ENCODE data around the gene WNT6.

WNT6 gene

GRCh38 chr2:218887079-218887478 lies 27.5 kb downstream of the WNT6 start:
- Histone ChIP-seq H3K9me3 (replicated peaks in 1 of 11) (no peaks in the 10 kb centered on the region), H3K4me1 (peaks cover 0 to 68% (median 44%) of the 10 kb centered on the region in 10 experiments; a peak in 17 of 20 replicates), H3K36me3 (no peaks in the 10 kb centered on the region), H3K9ac (0 out of 22 replicates have a peak overlapping the region, but pooled peaks of 1 of the 11 experiments have one; percentile 23), H3K4me3 (no peak overlapping the region), H3K27me3 (peaks cover 31 to 55% (median 34%) of the 10 kb centered on the region in 11 experiments), H3K27ac (no peak overlapping the region), H3K4me2 (peak overlapping the region in 8 of 11 experiments; percentile 15 to 66 (median 56); a peak in 12 of 22 replicates), H4K20me1 (peaks cover 0 to 60% (median 23%) of the 10 kb centered on the region in 11 experiments; a peak in 17 of 22 replicates)
- no peak for TF ChIP-seq Cebpa-rat (IDR thresholded peaks at IDR 0.05)

DNA sequence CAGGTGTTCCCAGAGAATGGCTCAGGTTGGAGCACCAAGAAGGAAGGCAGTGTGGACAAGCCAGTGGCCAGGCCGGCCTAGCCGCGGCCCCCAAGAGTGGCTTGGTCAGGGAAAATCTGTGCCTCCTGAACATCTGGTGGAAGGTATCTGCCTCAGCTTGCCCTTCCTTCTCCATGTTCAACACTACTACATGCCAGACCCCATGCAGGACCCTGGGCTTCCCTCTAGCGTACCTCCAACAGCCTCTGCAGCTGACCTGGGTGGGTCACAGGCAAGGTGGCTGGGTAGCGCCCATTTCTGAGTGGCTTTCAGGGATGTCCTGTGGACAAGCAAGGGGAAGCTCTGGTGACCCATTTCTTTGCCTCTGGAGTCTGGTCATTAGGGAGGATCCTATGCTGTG lies 28.7 kb downstream of the WNT6 start:
- Histone ChIP-seq H3K9me3 (replicated peaks in 1 of 11) (no peaks in the 10 kb centered on the region), H3K27ac (no peak overlapping the region), H3K4me1 (peaks cover 9 to 69% (median 45%) of the 10 kb centered on the region in 10 experiments), H3K36me3 (no peaks in the 10 kb centered on the region), H3K4me3 (no peak overlapping the region), H4K20me1 (peaks cover 0 to 60% (median 20%) of the 10 kb centered on the region in 11 experiments; a peak in 15 of 22 replicates), H3K9ac (no peak overlapping the region), H3K27me3 (peaks cover 18 to 55% (median 22%) of the 10 kb centered on the region in 11 experiments), H3K4me2 (no peak overlapping the region; a peak in 1 of 22 replicates)
- TF ChIP-seq Cebpa-rat (IDR thresholded peaks at IDR 0.05), result no peak

- peaks cover 15 to 72% (median 53%) of the 10 kb centered on the region in 10 experiments for H3K4me1 ChIP-seq
- H3K27me3 ChIP-seq, result peaks cover 5 to 57% (median 21%) of the 10 kb centered on the region in 11 experiments
- H3K9ac ChIP-seq, result no peak overlapping the region
- peaks cover 0 to 67% (median 25%) of the 10 kb centered on the region in 11 experiments; a peak in 15 of 22 replicates for H4K20me1 ChIP-seq
- H3K36me3 ChIP-seq, result no peaks in the 10 kb centered on the region
- H3K4me3 ChIP-seq, result no peak overlapping the region
- H3K9me3 ChIP-seq (replicated peaks in 1 of 11), result no peaks in the 10 kb centered on the region
- H3K27ac ChIP-seq, result no peak overlapping the region
- no peak for TF ChIP-seq Cebpa-rat (IDR thresholded peaks at IDR 0.05)
- no peak overlapping the region for H3K4me2 ChIP-seq
Measured at GRCh38 chr2:218889937-218890336, 30.3 kb downstream of the WNT6 start.

DNA sequence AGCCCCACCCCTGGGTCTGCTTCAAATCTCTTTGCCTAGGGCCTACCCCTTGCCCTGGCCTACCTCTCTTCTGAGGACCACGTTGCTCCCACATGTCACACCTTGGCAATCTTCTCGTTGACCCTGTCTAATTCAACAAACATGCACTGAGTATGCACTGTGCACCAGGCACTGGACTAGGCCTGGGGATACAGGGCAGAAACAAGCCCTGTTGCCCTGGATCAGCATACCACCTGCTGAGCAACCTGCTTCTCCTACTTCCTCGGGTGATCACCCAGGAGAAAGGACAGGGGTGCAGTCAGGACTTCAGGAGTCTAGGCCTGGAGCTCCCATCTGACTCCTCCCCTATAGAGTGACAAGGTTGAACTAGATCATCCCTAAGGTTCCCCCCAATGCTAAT lies 30.8 kb downstream of the WNT6 start:
- no peak overlapping the region for H3K9ac ChIP-seq
- H3K4me2 ChIP-seq, result no peak overlapping the region
- no peak overlapping the region for H3K27ac ChIP-seq
- no peaks in the 10 kb centered on the region for H3K36me3 ChIP-seq
- peaks cover under 1 to 57% (median 20%) of the 10 kb centered on the region in 11 experiments; a peak in 19 of 22 replicates for H3K27me3 ChIP-seq
- no peak for TF ChIP-seq Cebpa-rat (IDR thresholded peaks at IDR 0.05)
- no peak overlapping the region for H3K4me3 ChIP-seq
- peaks cover 17 to 72% (median 54%) of the 10 kb centered on the region in 10 experiments for H3K4me1 ChIP-seq
- H4K20me1 ChIP-seq, result peaks cover 0 to 67% (median 25%) of the 10 kb centered on the region in 11 experiments; a peak in 14 of 22 replicates
- no peaks in the 10 kb centered on the region for H3K9me3 ChIP-seq (replicated peaks in 1 of 11)

DNA sequence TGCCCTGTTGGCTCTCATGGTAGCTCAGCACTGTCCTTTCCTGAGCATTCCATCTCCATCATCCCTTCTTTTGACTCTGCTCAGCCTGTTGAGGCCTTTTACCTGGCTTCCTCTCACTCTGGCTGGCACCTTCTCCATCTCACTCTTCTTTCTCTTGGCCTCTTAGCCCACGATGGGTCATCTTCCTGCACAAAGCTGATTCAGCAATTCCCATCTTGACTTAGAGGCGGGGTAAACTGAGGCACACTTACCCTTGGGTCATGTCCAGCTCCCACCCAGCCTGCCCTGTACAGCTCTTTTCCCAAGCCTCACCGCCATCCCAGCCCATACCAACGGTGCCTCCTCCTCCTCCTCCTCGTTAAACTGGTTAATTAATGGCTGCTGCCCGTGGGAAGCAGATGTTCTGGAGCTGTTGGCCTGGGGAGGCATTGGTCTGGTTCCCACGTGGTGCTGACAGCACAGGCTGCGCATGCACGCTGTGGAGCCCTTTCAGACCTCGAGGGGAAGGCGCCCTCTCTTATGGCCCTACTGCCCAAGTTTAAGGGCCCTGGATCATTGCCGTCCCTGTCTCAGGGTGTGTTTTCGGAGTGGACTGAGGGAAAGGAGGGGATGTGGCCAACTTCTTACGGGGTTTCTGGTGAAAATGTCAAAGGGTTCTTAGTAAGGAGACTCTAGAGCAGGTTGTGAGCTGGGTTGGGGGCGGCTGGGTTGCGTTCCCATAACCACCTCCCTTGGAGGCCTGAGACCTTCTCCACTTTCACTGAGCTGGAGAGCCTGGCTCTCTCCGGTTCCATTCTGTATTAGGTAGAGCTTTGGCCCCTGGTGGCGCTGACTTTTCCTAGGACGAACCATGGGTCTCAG lies 31.9 kb downstream of the WNT6 start:
- Histone ChIP-seq H4K20me1 (peaks cover 0 to 72% (median 25%) of the 10 kb centered on the region in 11 experiments; a peak in 14 of 22 replicates), H3K36me3 (no peaks in the 10 kb centered on the region), H3K9me3 (replicated peaks in 1 of 11) (no peaks in the 10 kb centered on the region), H3K4me3 (no peak overlapping the region), H3K4me1 (peaks cover 25 to 73% (median 55%) of the 10 kb centered on the region in 10 experiments), H3K9ac (no peak overlapping the region), H3K27me3 (peaks cover 0 to 62% (median 21%) of the 10 kb centered on the region in 11 experiments; a peak in 16 of 22 replicates), H3K27ac (peak overlapping the region in 2 of 11 experiments; percentile 18 to 75; a peak in 2 of 22 replicates), H3K4me2 (peak overlapping the region in 7 of 11 experiments; percentile 24 to 99 (median 97); a peak in 13 of 22 replicates)
- no peak for TF ChIP-seq Cebpa-rat (IDR thresholded peaks at IDR 0.05)

DNA sequence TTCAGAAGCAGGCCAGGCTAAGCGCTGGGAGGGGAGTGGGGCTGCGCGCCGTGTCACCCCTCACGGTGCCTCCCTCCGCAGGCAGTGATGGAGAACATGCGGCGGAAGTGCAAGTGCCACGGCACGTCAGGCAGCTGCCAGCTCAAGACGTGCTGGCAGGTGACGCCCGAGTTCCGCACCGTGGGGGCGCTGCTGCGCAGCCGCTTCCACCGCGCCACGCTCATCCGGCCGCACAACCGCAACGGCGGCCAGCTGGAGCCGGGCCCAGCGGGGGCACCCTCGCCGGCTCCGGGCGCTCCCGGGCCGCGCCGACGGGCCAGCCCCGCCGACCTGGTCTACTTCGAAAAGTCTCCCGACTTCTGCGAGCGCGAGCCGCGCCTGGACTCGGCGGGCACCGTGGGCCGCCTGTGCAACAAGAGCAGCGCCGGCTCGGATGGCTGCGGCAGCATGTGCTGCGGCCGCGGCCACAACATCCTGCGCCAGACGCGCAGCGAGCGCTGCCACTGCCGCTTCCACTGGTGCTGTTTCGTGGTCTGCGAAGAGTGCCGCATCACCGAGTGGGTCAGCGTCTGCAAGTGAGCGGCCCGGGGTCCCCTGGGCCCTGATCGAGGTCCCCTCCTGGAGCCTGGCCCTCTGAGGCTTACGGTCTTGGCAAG lies 33.2 kb downstream of the WNT6 start:
- Histone ChIP-seq H4K20me1 (peaks cover 0 to 85% (median 30%) of the 10 kb centered on the region in 11 experiments; a peak in 14 of 22 replicates), H3K36me3 (no peaks in the 10 kb centered on the region), H3K9me3 (replicated peaks in 1 of 11) (no peaks in the 10 kb centered on the region), H3K9ac (peak overlapping the region in 9 of 11 experiments; percentile 5 to 66 (median 37); a peak in 15 of 22 replicates), H3K4me1 (peaks cover 38 to 73% (median 63%) of the 10 kb centered on the region in 10 experiments), H3K27me3 (peaks cover 9 to 75% (median 31%) of the 10 kb centered on the region in 11 experiments), H3K27ac (peak overlapping the region in 8 of 11 experiments; percentile 2 to 75 (median 34); a peak in 12 of 22 replicates), H3K4me3 (peak overlapping the region; percentile 36 to 65 (median 46); a peak in 19 of 20 replicates), H3K4me2 (peak overlapping the region; percentile 90 to 99 (median 97))
- TF ChIP-seq Cebpa-rat (IDR thresholded peaks at IDR 0.05), result no peak

DNA sequence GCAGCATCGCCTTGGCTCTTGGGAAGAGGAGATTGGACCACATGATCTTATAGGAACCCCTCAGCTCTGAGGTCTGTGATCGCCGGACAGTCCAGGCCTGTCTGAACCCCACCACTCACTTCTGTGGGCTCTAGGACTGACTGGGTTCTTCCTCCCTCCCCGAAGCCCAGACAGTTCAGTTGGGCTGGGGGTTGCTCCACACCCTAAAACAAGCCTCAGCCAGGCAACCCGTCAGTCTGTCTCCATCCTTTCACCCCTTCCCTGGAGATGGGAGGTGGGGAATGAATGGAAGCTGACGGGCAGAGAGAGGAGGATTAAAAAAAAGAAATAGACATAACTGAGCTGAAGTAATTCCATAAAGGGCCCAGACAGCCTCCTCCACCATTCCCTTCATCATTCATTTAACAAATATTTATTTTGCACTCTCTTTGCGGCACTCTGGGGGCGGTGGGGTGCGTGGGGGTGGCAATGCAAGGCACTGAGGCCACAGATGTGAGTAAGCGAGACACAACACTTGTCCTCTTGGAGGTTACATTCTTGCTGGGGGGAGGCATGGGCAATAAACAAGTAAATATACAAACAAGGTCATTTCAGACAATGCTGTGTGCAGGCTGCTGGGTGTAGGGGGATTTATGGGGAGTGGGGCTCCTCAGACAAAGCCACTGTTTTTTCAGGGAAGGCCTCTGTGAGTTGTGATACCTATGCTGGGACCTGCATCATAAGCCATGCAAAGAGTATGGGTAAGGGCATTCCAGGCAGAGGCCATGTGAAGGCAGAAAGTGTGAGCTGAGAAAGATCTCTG lies 33.9 kb downstream of the WNT6 start:
- peaks cover 0 to 86% (median 34%) of the 10 kb centered on the region in 11 experiments; a peak in 14 of 22 replicates for H4K20me1 ChIP-seq
- H3K4me1 ChIP-seq, result peaks cover 45 to 77% (median 70%) of the 10 kb centered on the region in 10 experiments
- H3K27me3 ChIP-seq, result peaks cover 16 to 82% (median 38%) of the 10 kb centered on the region in 11 experiments
- peak overlapping the region in 8 of 11 experiments; percentile 2 to 75 (median 34); a peak in 12 of 22 replicates for H3K27ac ChIP-seq
- no peak for TF ChIP-seq Cebpa-rat (IDR thresholded peaks at IDR 0.05)
- H3K36me3 ChIP-seq, result no peaks in the 10 kb centered on the region
- H3K4me2 ChIP-seq, result peak overlapping the region; percentile 90 to 99 (median 97)
- H3K9me3 ChIP-seq (replicated peaks in 1 of 11), result no peaks in the 10 kb centered on the region
- H3K4me3 ChIP-seq, result peak overlapping the region; percentile 36 to 65 (median 46); a peak in 19 of 20 replicates
- peak overlapping the region in 9 of 11 experiments; percentile 5 to 66 (median 37); a peak in 15 of 22 replicates for H3K9ac ChIP-seq
